Kidney capillary endothelial cell (primary cell): ENCODE measurements around the gene CSPG4.
"Not testable (repeated sequence)": the region's sequence is repeated elsewhere in the genome, so short reads cannot be mapped to it uniquely, and the experiment has no call there.

ENCODE experiments used
- DNase-seq: peaks from one replicate; pipeline ENCODE4 v3.0.0-alpha.2; 2018; ENCODE audit warnings: low spot score

Gene CSPG4

DNA sequence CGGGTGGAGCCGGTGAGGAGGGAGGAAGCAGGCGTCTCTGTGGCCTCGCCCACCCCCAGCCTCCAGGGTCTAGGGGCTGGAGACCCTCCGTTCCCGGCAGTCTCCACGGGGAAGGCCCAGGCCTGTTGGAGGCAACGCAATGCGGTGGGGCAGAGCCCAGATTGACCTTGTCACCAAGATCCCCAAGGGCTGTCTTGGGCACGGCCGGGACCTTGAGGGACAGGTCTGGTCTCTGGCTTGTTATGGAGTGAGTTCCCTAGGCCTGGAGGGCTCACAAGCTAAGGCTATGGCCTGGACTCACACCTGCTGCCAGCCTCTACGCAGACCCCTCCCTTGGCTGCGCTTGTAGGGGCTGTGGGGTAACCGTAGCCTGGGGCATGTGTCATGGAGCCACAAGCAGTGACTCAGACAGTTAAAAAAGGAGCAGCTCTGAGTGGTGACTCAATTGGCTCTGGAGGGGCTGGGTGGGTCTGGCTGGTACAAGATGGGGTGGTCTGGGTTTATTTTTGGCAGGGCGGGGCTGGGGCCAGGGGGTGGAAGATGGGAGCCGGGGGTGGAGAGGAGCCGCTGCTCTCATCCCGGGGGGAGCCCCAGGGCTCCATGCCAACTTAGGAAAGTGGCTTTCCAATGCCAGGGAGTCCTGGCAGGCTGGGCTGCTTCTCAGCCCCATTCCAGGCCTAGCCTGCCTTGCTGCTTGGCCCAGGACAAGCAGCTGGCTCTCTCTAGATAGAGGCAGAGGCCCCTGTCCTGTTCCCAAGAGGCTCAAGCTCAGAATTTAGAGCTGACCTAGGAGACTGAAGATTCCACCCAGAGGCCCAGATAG, 9.0 kb downstream of the CSPG4 start:
- DNase-seq, result not testable (repeated sequence)

DNA sequence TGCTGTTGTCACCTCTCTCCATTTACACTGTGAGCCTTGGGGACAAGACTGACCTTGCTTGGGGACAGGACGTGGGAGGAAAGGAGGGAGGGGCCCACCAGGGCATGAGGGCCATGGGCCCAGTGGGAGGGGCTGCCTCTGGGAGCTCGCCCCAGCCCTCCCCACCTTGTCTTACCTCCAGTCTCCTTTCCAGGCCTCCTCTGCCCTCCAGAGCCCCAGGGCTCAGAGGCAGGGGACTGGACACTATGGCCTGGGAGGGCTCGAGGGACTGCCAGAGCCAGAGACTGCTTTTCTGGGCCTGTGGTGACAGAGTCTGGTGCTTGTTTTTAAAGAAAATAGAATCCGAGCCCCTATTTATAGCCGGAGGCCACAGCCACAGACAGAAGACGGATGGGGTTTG, 10.2 kb downstream of the CSPG4 start:
- DNase-seq, result no peak

- DNase-seq, result not testable (repeated sequence)
Measured at GRCh38 chr15:75701071-75702003, 11.3 kb downstream of the CSPG4 start.

DNA sequence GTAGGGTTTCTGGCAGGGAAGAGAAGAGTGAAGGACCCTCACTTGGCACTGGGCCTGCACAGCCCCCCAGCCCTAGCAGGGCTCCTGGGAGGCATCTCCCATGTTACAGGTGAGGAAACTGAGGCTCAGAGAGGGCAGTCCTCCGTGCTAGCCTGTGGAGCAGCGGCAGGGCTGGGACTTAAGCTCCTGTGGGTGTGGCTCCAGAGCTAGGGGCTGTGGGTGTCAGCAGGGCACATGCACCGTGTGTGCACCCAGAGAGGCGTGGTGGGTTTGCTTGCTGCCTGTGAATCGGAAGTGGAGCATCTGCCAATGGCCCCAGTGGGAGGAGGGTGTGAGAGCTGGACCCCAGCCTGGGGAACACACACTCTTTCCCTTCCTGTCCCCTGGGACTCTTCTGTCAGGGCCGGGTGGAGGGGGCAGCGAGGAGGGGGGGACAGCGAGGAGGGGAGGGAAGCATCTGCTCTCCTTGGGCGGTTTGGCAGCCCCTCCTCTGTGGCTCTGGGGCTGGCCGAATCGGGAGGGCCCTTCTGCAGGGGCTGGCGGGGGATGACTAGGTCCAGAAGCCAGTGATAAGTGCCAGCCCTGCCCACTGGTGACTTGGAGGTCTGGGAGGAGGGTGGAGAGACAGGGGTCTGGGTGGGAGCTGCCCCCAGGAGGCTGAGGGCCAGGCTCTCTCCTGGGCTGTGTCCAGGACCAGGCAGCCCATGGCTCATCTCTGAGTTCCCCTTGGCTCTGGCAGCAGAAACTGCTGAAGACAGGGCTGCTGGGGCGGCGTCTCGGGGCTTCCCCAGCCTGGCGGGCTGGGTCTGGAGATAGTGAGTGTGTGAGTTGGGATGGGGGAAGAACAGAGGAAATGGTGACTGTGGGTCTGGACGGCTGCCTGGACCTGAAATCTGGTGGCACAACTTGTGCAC, 12.4 kb downstream of the CSPG4 start:
- DNase-seq, result not testable (repeated sequence)

GRCh38 chr15:75699517-75699916, 13.1 kb downstream of the CSPG4 start:
- not testable (repeated sequence) for DNase-seq

GRCh38 chr15:75697974-75698747, 14.5 kb downstream of the CSPG4 start:
- DNase-seq, result not testable (repeated sequence)

GRCh38 chr15:75697523-75697922, 15.1 kb downstream of the CSPG4 start:
- DNase-seq, result no peak

DNA sequence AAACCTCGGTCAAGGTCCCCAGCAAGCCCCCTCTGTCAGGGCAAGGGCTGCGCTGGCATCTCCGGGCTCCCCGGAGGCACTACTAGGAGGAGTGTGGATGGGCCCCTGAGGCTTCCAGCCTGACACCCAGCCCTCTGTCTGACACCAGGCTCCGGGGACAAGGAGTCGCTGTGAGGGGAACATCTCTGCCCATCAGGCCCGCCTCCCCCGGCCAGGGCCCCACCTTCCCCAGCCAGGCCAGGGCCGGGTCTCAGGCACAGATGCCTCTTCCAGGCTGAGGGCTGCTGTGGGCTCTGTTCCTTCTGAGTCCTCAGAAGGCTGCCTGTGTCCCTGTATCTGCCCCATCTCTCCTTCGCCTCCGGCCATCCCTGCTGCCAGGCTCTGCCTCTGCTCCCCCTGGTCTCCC, 15.8 kb downstream of the CSPG4 start:
- DNase-seq, result no peak

- DNase-seq, result no peak
Measured at GRCh38 chr15:75696311-75696720, 16.3 kb downstream of the CSPG4 start.

- DNase-seq, result no peak
Measured at GRCh38 chr15:75695634-75696310, 16.9 kb downstream of the CSPG4 start.

- DNase-seq, result no peak
Measured at GRCh38 chr15:75695220-75695619, 17.4 kb downstream of the CSPG4 start.

DNA sequence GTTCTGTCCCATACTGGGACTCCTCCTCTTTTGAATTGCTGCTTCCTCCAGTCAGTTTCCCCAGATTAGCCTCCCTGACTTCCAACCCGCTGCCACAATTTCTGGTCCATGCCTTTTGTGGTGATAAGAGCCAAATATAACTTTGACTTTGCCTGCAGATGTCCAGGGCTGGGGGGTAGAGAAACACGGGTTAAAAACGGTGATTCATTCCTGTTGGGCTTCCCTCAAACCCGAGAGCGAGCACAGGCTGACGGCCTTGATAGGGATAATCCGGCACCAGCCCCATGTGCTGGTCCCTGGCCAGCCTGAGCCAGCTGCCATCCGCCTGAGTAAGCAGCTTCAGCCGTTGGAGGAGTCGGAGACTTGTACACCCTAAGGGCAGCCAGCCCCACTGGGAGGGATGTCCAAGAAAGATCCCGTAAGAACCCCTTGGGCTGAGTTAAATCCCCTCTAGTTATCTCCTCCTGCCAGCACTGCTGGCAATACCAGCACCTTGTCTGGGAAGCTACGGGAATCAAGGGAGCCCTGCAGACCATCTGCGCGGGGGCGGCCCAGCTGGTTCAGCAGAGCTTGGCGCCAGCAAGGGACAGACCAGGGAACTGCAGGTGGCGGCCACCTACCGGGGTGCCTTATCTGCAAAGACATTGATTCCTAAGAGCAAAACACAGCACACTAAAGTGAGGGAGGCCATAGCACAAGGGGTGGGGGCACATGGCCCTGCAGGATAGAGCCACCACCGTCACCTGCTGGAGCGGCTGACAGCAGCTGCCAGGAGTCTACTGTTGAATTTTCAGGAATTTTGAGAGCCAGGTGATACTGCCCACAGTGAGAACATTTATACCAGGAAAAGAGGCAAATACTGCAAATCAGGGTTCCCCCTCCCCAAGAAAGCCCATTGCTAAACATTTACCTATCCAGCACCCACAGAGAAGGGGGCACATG, 18.1 kb downstream of the CSPG4 start:
- DNase-seq, result peak; percentile 76

- peak; percentile 87 for DNase-seq
Measured at GRCh38 chr15:75693501-75694240, 19.0 kb downstream of the CSPG4 start.

- not testable (repeated sequence) for DNase-seq
Measured at GRCh38 chr15:75693028-75693427, 19.6 kb downstream of the CSPG4 start.

- not testable (repeated sequence) for DNase-seq
Measured at GRCh38 chr15:75692311-75692710, 20.3 kb downstream of the CSPG4 start.

DNA sequence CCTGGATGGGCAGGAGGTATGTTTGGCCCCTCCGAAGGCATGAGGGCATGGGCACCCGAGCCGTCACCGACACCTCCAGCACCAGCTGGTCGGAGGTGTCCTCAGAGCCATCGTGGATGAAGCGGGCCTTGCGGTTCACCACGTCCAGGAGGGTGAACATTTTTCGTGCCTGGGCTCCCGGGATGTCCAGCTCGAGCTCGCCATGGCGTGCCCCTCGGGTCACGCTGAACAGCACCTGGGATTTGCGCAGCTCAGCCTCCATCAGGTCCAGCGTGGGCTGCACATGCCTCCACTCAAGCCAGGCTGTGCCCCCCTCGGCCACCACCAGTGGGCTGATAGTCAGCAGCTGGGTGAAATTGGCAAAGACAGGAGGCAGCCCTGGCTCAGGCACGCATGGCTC, 23.2 kb downstream of the CSPG4 start:
- not testable (repeated sequence) for DNase-seq

DNA sequence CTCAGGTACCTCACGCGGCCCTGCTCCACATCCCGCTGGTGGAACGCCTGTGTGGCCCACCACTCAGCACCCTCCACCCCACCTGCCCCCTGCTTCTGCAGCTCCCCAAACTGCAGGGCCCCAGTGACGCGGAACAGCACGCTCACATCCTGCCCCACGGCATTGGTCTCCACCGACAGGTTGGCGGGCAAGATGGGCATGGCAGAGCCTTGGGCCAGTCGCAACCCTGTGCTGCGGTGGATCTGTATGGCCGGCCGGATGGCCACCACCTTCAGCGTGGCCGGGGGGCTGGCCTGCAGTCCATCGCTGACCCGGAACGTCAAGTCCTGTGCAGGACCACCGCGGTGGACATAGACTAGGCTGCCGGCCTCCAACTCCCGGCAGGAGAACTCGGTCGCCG, 23.8 kb downstream of the CSPG4 start:
- DNase-seq, result no peak

GRCh38 chr15:75688278-75688557, 24.4 kb downstream of the CSPG4 start:
- DNase-seq, result no peak
